Activated B cell treated with CpG ODN at 0.5 μM for 24 hours (primary cell): ENCODE data around the gene INO80. TPM values are rescaled to one million over a fixed set of nuclear protein-coding genes. Genes with fewer than 3 reads are reported as not detected.

Experiments
- ATAC-seq: fragments of 200-7000 bp; cut with Tn5 transposase; one replicate; pipeline ENCODE4 v1.10.0; 2021; ENCODE audit warnings: low read depth, mild to moderate bottlenecking, moderate library complexity
- CTCF ChIA-PET: fragments of 350-600 bp; sonication (Branson Sonifier 250); formaldehyde crosslinking; loops from one replicate; lab custom pipeline; 2021; ENCODE audit warnings: antibody characterized with exemption; lab: Charles Lee
- POLR2A ChIA-PET: fragments of 350-600 bp; sonication (Branson Sonifier 250); formaldehyde crosslinking; loops from one replicate; lab custom pipeline; 2021; ENCODE audit warnings: antibody characterized with exemption; lab: Charles Lee
- DNase-seq: peaks from one replicate; pipeline ENCODE4 v3.0.0; 2022
- H3K27ac Mint-ChIP-seq: one replicate; pipeline ENCODE4 v1.8.0; 2020; ENCODE audit warnings: mixed read lengths
- H3K27me3 Mint-ChIP-seq: one replicate; pipeline ENCODE4 v1.8.0; 2021; ENCODE audit warnings: mixed read lengths
- H3K36me3 Mint-ChIP-seq: one replicate; pipeline ENCODE4 v1.8.0; 2021; ENCODE audit warnings: low read depth, mixed read lengths
- H3K4me1 Mint-ChIP-seq: one replicate; pipeline ENCODE4 v1.8.0; 2021; ENCODE audit warnings: mixed read lengths
- H3K4me3 Mint-ChIP-seq: one replicate; pipeline ENCODE4 v1.8.0; 2020; ENCODE audit warnings: mild to moderate bottlenecking, mixed read lengths
- H3K9me3 Mint-ChIP-seq: one replicate; pipeline ENCODE4 v1.8.0; 2020; ENCODE audit warnings: mixed read lengths
- intact Hi-C: fragments of 100-400 bp; cut with micrococcal nuclease; formaldehyde crosslinking; loops from one replicate; pipeline ENCODE4 v1.15.1; 2024
- total RNA-seq: library from RNA; stranded (reverse); gene quantifications from 2 replicates; pipeline ENCODE4 v1.2.3, GENCODE V29; 2022
- TF ChIP-seq, protein P1 (sequence below): fragments of 200-600 bp; IDR thresholded peaks from one replicate; pipeline ENCODE4 v1.8.0; 2022; ENCODE audit warnings: antibody characterized with exemption, mild to moderate bottlenecking

INO80 gene
- total RNA-seq, 1 donor from 2014 or later: 38.8 TPM

DNA sequence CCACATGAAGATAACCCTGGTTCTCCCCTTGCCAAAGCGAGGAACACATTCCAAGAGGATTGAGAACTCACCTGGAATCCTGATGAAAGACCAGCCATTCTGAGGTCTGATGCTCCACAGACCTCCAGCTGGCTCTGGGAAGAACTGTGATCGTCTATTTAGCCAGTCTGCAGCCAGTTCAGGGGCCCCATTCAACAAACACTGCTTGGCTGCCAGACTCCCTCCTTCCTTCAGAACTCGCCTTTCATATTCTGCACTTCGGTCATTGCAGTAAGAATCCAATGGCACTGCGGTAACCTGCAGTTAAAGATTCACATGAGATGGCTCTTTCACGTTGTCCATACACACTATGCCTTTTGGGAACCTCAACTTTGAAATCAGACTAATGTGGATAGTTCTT lies 95.3 kb downstream of the INO80 start:
- Mint-ChIP-seq H3K27me3 (no peaks in the 10 kb centered on the region), H3K4me3 (no peak overlapping the region), H3K27ac (no peak overlapping the region), H3K36me3 (peaks cover 81% of the 10 kb centered on the region), H3K4me1 (no peaks in the 10 kb centered on the region), H3K9me3 (no peaks in the 10 kb centered on the region)
- ChIA-PET POLR2A (no interaction called here), CTCF (interaction anchor here (2.1 to 6.4 kb wide), 3 partner anchors 79 to 126 kb away, joined by 7 to 86 read pairs (median 13); partner anchors contain the start of gene VPS18)
- DNase-seq (no peak), ATAC-seq (no peak)
- TF ChIP-seq, protein P1, sequence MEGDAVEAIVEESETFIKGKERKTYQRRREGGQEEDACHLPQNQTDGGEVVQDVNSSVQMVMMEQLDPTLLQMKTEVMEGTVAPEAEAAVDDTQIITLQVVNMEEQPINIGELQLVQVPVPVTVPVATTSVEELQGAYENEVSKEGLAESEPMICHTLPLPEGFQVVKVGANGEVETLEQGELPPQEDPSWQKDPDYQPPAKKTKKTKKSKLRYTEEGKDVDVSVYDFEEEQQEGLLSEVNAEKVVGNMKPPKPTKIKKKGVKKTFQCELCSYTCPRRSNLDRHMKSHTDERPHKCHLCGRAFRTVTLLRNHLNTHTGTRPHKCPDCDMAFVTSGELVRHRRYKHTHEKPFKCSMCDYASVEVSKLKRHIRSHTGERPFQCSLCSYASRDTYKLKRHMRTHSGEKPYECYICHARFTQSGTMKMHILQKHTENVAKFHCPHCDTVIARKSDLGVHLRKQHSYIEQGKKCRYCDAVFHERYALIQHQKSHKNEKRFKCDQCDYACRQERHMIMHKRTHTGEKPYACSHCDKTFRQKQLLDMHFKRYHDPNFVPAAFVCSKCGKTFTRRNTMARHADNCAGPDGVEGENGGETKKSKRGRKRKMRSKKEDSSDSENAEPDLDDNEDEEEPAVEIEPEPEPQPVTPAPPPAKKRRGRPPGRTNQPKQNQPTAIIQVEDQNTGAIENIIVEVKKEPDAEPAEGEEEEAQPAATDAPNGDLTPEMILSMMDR: no peak
- intact Hi-C loops: loop anchor here (10.0 kb wide), 1 partner anchor 164 kb away; no protein-coding TSS in a partner anchor

GRCh38 chr15:41020311-41020710 lies 95.8 kb downstream of the INO80 start:
- Mint-ChIP-seq H3K27me3 (no peaks in the 10 kb centered on the region), H3K27ac (no peak overlapping the region), H3K36me3 (peaks cover 80% of the 10 kb centered on the region), H3K4me1 (no peaks in the 10 kb centered on the region), H3K4me3 (no peak overlapping the region), H3K9me3 (no peaks in the 10 kb centered on the region)
- intact Hi-C loops: loop anchor here (10.0 kb wide), 1 partner anchor 164 kb away; no protein-coding TSS in a partner anchor
- DNase-seq: no peak
- CTCF ChIA-PET: interaction anchor here (6.4 kb wide), 1 partner anchor 115 kb away, joined by 86 read pairs; no protein-coding TSS in a partner anchor
- POLR2A ChIA-PET: no interaction called here
- TF ChIP-seq, protein P1: no peak
- ATAC-seq: no peak

GRCh38 chr15:41019174-41019573 lies 96.9 kb downstream of the INO80 start:
- no peak for DNase-seq
- ATAC-seq: no peak

DNA sequence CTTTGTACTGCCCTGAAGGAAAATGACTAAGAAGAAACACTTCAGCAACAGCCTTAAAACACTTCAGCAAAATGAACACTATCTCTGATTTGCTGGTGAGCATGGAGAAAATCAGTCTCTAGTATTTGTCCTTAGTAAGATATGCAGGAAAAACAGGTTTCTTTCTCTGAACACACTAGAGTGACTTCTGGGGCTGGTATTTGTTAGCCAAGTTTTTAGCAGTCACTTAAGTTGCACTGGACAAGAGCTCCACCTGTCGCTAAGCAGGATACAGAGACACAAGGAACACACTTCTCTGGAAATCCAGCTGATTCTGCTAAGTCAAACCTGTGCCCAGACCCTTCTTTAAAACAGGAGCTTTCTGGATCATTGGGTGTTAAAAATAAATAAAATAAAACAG lies 97.5 kb downstream of the INO80 start:
- Mint-ChIP-seq H3K27me3 (no peaks in the 10 kb centered on the region), H3K4me3 (no peak overlapping the region), H3K9me3 (no peaks in the 10 kb centered on the region), H3K27ac (no peak overlapping the region), H3K36me3 (peaks cover 77% of the 10 kb centered on the region), H3K4me1 (peaks cover 15% of the 10 kb centered on the region)
- TF ChIP-seq, protein P1: no peak
- ChIA-PET POLR2A (interaction anchor here (0.6 kb wide), 1 partner anchor 380 kb away, joined by 6 read pairs; no protein-coding TSS in a partner anchor), CTCF (interaction anchor here (0.7 to 2.5 kb wide), 2 partner anchors 77 to 115 kb away, joined by 4 to 6 read pairs; no protein-coding TSS in a partner anchor)
- ATAC-seq (no peak), DNase-seq (no peak)
- intact Hi-C loops: no loop called here

More at GRCh38 chr15:41019174-41019573, 96.9 kb downstream of the INO80 start:
- POLR2A ChIA-PET: no interaction called here
- intact Hi-C loops: no loop called here
- peaks cover 9% of the 10 kb centered on the region for H3K4me1 Mint-ChIP-seq
- H3K9me3 Mint-ChIP-seq: no peaks in the 10 kb centered on the region
- no peak overlapping the region for H3K27ac Mint-ChIP-seq
- CTCF ChIA-PET: interaction anchor here (0.7 to 2.5 kb wide), 2 partner anchors 78 to 116 kb away, joined by 4 to 6 read pairs; no protein-coding TSS in a partner anchor
- TF ChIP-seq, protein P1: no peak
- H3K36me3 Mint-ChIP-seq: peaks cover 79% of the 10 kb centered on the region
- no peak overlapping the region for H3K4me3 Mint-ChIP-seq
- no peaks in the 10 kb centered on the region for H3K27me3 Mint-ChIP-seq

DNA sequence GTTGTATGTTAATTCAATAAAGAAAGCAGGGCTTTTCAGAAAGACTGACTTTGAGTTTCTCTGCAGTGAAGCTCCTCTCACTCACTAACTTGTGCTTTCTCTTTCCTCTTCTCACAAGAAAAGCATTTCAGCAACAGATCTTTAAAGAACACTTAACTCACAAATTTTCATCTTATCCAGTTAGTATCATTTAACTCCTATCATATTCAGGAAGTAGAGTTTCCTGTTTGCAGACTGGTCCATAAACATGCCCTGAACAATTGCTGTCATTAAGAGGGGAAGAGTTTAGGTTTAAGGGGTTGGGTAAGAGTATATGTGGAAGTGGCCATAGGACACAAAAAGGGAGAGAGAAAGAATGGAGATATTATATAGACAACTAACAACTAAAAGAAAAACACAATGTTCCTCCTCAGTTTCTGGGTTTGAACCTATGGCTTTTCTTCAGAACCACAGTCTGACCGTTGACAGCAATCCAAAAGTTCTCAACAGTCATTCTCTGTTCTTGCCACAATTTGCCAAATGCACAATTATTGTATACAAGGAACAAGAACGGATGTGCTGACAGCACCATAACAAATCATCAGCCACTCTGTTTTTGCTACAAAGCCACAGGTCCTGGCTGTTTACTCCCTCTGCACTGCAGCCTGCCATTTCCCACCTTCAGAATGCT lies 98.9 kb downstream of the INO80 start:
- DNase-seq: no peak
- H3K27ac Mint-ChIP-seq: no peak overlapping the region
- TF ChIP-seq, protein P1: no peak
- no peaks in the 10 kb centered on the region for H3K27me3 Mint-ChIP-seq
- intact Hi-C loops: no loop called here
- no peak overlapping the region for H3K4me3 Mint-ChIP-seq
- no peaks in the 10 kb centered on the region for H3K9me3 Mint-ChIP-seq
- H3K4me1 Mint-ChIP-seq: peaks cover 23% of the 10 kb centered on the region
- no peak for ATAC-seq
- CTCF ChIA-PET: interaction anchor here (1.2 to 2.5 kb wide), 2 partner anchors 114 to 159 kb away, joined by 3 to 6 read pairs; no protein-coding TSS in a partner anchor
- POLR2A ChIA-PET: no interaction called here
- H3K36me3 Mint-ChIP-seq: peaks cover 75% of the 10 kb centered on the region
